IPS-NIHi7 (cell line): Measurements from ENCODE around the gene FMR1.

Source experiments
- DNase-seq: peaks from one replicate; pipeline ENCODE4 v3.0.0; 2012; ENCODE audit warnings: mixed read lengths; ENCODE audit errors: extremely low spot score

FMR1 gene

DNA sequence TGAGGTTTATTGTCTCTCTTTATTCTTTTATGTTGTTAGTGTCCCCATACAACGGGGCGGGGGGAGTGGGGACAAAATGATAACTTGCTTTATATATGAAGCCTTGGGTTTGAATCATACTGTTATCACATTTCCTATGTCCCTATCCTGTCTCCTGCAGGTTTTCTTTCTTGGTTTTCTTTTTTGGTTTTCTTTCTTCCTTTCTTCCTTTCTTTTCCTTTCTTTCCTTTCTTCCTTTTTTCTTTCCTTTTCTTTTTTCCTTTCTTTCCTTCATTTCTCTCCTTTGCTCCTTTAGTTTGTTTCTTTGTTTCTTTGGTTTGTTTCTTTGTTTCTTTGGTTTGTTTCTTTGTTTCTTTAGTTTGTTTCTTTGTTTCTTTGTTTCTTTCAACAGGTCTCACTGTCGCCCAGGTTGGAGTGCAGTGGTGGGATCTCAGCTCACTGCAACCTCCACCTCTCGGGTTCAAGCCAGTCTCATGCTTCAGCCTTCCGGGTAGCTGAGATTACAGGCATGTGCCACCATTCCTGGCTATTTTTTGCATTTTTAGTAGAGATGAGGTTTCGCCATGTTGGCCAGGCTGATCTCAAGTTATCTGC, 4.8 kb downstream of the FMR1 start:
- DNase-seq = no peak

GRCh38 chrX:147917700-147918695, 6.3 kb downstream of the FMR1 start:
- no peak for DNase-seq

- no peak for DNase-seq
Measured at GRCh38 chrX:147920161-147920666, 8.5 kb downstream of the FMR1 start.

GRCh38 chrX:147923605-147924004, 11.9 kb downstream of the FMR1 start:
- DNase-seq = no peak

GRCh38 chrX:147927256-147927655, 15.5 kb downstream of the FMR1 start:
- no peak for DNase-seq

DNA sequence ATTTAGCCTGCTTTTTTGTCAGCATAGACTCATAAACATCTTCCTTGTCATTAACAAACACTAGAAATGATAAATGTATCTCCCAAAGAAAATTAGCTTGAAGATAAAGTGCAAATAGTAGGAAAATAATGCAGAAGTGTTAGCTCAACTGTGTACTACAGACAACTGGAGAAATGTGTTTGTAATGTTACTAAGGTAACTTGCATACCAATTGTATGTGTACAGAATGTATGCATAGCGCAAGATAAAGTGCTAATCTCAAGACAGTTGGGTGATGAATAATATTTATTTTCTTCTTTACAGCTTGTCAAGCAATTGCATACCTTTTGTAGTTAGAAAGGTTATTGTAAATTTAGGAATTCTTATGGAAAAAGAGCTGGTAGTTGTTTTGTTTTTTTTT, 22.1 kb downstream of the FMR1 start:
- DNase-seq = no peak

DNA sequence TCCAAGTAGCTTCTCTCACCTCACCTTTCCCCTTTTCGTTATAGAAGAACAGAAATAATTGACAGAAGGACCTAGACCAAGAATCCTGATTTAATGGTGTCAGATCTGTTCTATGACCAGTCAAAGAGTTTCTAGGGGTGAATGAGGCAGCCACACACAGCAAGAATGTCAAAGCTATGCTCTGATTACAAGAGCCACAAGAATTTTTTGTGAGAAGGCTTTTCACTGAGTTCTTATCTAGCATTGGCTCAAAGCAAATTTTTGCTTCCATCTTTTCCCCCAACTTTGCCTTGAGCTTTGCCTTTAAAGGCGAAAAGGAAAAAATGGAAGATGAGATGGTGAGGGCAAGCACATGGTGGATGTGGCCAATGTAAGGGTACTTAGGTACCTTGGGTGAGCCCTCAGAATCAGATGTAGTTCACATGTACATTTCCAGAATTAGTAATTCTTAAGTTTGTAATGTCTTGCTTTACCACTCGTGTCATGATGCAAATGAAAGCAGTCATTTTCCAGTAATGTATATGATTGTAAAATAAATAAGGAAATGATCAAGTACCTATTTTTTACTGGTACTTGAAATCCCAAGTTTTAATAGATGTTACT, 23.5 kb downstream of the FMR1 start:
- no peak for DNase-seq

DNA sequence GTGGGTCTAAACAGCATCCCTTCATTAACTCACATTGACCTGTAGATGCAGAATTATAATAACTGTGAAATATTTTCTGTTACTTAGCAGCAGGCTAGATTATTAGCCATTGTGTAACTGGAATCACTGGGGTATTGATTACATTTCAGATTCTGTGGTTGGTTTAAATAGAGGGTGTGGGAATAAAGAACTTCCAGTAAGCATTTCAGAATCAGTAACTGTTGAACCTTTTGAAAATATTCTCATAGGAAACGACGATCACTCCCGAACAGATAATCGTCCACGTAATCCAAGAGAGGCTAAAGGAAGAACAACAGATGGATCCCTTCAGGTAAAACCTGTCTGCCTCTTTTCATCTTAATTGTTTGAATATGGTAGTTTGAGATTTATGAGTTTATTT, 33.6 kb downstream of the FMR1 start:
- DNase-seq = no peak

GRCh38 chrX:147948531-147948930, 36.8 kb downstream of the FMR1 start:
- DNase-seq = no peak

- no peak for DNase-seq
Measured at GRCh38 chrX:147950352-147950751, 38.6 kb downstream of the FMR1 start.

DNA sequence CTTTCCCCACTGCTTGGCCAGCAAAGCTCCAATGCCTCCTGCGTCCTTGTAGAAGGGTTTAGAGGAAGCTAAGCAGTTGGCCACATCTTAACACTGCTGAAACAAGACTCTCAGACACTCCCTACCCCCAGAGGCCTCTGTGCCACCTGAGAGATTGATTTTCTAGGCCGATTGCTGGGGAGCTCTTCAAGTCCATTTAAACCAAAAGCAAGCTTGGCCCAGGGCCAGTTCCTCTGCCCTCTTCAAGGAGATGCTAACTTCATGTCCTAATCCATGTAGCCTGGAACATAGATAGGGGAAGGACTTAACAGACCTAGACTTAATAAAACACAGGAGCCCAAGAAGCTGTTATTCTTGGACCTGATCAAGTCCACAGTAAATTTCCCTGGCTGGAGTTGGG, 42.3 kb downstream of the FMR1 start:
- DNase-seq = no peak

DNA sequence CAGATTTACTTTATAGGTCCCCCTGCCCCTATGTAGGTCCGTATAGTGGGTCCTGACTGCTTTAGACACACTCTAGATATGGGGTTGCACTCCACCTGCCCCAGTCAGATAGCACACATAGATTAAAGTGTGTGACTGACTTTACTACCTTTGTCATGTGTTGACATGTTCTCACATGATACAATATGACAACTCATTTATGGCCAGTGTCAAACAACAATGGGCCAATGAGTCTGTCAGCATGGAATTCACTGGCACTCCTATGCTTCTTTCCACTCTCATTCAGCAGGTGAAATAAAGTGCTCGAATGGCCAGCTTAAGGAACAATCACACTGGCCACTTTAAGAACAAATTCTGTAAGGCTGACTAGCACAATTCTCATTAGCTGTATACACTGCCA, 45.6 kb downstream of the FMR1 start:
- DNase-seq = no peak

DNA sequence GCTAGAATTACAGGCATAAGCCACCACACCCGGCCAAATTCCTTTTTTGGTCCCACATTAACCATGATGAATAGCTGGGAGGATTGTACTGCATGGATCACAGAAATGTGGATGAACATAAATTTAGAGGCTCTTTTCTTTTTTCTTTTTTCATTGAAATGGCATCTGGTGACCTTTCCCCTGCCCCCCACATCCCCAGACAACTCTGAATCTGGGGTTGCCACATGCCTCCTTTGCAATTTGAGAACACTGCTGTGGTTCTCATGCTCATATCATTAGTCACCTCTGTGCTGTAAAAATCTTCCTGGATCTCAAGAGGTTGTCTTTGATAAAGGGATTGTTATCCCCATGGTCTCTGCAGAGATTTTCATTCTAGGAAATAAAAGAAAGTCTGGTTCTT, 46.6 kb downstream of the FMR1 start:
- DNase-seq = no peak

GRCh38 chrX:147960722-147961121, 49.0 kb downstream of the FMR1 start:
- DNase-seq = no peak

GRCh38 chrX:147962476-147962875, 50.8 kb downstream of the FMR1 start:
- DNase-seq = no peak

GRCh38 chrX:147978931-147979330, 67.2 kb downstream of the FMR1 start:
- DNase-seq = no peak

- no peak for DNase-seq
Measured at GRCh38 chrX:147981038-147981752, 69.5 kb downstream of the FMR1 start, which contains the start of gene FMR1NB. Gene FMR1NB (plus strand): TSS chrX:147981337. CDS start chrX:147981403, 66 bp downstream.
